Middle frontal gyrus (tissue), 1 donor: Measurements from ENCODE around the gene KCND2.
A peak's percentile ranks its signal among the peaks of the same experiment; 100 is the strongest.
"Not testable (repeated sequence)": the region's sequence is repeated elsewhere in the genome, so short reads cannot be mapped to it uniquely, and the experiment has no call there.

Experiments
- DNase-seq: peaks from one replicate; pipeline ENCODE4 v3.0.0-alpha.2; 2015; ENCODE audit warnings: low spot score; ENCODE audit errors: extremely low spot score

The KCND2 gene

DNA sequence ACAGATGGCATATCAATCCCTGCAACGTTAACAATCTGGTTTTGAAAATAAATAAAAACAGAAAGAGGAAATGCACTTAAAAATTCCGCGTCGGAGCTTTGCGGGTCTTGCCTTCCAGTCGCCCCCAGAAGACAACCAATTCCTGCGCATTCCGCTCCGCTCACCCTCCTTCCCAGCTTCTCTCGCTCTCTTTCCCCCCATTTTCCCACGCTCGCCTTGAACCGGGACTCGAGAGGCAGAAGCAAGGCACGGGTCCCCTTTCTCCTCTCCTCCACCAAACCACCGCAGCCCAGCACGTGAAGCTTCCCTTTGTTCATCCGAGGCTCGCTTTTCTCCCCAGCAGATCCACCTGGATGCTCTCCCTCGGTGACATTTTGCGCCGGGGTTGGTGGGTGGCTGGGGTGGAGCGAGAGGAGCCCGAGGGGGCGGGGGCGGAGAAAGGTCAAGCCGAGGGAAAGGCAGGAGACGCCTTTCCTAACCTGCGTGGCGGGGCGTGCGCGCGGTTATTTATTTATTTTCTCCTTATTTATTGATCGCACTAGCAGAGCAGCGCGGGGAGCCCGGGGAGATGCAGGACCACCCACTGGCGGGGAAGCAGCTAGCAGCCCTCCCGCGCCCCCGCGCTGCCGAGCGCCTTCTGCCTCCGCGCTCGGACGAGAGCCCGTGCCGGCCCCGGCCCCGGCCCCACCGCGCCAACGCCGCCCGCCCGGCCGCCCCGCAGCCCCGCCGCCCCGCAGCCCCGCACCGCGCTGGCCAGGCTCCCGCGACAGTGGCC, at the start of gene KCND2:
TSS of gene KCND2 (plus strand) at position 475 of the 775 bp plus-strand sequence.
- no peak for DNase-seq

DNA sequence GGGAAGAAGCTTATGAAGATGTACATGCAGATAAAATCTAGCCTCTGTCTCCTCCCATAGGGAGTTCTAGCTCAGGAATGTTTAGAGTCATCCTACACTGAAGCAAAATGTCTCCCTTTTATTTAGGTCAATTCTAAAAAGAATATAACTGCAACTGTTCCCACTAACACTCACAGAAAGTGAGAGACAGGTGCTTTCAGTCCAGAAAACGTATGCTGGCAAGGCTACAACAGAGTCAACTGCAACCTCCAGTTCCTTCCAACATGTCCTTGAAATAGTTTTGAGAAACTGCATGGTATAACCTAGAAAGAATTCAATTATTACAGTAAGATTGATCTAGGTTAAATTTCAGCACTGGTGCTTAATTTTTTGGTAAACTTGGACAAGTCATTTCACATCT, 46.8 kb upstream of the KCND2 start:
- no peak for DNase-seq

DNA sequence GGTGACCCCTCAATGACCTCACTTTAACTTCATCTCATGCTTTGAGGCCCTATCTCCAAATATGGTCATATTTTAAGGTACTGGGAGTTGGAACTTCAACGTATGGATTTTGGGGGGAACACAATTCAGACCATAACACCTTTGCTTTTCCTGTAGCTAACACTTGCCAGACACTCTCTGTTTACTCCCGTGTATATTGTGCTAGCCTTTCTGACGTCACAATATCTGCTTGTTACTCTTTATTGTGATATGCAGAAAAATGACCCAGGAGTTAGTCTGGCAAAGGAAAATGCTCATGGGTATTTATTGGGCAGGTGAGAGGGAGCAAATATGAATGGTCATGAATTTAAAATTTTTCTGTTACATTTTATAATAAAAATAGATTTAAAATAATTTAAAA, 45.7 kb upstream of the KCND2 start:
- DNase-seq = no peak

DNA sequence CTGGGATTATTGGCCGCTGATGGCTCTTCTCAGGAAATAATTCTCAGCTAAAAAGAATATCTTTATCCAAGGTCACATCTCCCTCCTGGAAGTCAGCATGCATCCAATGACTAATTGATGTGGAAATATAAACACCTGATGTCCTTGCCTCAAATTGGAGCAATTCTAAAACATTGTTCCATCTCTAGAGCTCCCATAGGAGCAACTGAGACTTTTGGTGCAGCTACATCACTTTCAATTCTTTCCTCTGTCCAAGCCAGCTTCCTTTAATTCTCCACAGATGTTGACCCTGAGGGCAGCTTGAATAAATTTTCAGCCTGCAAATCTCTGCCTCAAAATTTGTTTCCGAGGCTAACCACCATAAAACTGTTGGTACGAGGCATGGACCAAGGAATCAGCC, 43.9 kb upstream of the KCND2 start:
- no peak for DNase-seq

DNA sequence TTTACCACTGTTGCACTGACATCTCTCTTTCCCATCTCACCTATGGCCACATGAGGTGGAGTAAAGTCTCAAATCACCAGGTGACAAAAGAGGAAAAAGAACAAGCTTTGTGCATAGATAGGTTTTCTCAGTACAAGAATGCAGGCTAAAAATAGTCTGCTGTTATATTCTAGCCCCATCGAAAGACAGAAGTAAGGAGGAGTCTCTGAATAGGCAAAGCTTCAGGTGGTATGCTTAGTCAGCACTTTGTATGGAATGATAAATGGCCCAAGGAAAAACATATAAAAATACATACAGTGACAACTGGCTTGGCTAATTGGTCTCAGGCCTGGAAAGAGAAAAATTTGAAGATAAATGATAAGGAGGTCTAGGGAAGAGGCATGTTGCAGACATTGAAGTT, 39.6 kb upstream of the KCND2 start:
- DNase-seq = no peak

DNA sequence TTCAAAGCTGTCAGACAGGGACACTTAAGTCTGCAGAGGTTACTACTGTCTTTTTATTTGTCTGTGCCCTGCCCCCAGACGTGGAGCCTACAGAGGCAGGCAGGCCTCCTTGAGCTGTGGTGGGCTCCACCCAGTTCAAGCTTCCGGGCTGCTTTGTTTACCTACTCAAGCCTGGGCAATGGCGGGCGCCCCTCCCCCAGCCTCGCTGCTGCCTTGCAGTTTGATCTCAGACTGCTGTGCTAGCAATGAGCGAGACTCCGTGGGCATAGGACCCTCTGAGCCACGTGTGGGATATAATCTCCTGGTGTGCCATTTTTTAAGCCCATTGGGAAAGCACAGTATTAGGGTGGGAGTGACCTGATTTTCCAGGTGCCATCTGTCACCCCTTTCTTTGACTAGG, 32.6 kb upstream of the KCND2 start:
- not testable (repeated sequence) for DNase-seq

DNA sequence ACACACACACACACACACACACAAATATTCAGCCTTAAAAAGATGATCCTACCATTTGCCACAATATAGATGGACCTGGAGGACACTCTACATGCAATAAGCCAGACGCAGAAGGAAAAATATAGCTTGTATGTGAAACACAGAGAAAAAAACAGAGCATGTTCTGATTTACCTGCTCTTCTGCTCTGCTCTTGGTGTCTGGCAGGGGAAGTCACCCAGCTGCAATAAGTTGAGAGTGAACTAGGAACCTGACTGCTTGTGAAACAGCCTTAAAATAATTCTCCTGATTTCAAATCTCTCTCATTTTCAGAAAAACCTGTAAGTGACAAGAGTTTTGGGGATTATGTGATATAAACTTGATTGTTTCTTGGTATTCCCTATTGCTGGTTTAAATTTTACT, 31.0 kb upstream of the KCND2 start:
- DNase-seq = no peak

DNA sequence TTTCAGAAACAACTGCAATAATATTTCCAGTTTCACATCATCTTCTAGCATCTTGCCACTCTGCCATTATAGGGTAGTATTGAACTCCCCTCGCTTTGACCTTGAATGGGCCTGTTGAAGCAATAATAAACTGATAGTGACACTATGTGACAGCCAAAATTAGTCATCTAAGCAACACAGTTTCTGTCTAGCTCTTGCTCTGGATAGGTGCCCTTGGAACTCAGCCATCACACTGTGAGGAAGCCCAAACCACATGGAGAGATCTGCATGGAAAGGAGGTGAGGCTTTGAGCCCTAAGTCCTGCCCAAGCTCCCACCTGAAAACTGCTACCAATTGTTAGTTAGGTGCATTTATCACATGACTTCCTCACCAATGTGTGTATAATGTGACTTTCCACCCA, 18.1 kb upstream of the KCND2 start:
- DNase-seq = no peak

DNA sequence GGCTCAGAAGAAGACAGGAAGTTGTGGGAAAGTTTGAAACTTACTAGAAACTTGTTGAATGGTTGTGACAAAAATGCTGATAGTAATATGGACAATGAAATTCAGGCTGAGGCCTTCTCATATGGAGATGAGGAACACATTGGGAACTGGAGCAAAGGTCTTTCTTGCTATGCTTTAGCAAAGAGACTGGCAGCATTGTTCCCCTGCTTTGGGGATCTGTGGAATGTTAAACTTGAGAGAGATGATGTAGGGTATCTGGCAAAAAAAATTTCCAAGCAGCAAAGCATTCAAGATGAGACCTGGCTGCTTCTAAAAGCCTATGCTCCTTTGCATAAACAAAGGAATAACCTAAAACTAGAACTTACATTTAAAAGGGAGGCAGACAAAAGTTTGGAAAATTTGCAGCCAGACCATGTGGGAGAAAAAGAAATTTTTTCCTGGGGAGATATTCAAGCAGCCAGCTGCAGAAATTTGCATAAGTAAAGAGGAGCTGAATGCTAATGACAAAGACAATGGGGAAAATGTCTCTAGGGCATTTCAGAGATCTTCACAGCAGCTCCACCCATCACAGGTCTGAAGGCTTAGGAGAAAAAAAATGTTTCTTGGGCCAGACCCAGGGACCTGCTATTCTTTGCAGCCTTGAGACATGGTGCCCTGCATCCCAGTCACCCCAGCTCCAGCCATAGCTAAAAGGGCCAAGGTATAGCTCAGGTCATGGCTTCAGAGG, 16.5 kb upstream of the KCND2 start:
- no peak for DNase-seq

DNA sequence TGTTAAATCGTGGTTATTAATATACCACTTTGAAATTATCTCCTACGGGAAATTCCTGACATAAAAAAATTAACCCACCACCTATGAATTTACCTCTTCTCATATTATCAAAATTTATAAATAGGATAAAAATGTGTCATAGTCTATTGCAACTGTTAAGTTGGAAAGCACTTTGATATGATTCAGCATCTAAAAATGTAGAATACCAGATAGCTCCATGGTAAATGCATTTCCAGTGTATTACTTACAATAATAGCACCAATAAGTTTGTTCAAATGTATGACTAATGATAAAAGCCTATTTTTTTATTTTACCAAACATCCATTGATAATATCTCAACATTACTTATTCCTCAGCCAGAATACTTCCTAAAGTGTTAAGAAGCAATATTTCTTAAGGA, 13.6 kb upstream of the KCND2 start:
- DNase-seq = no peak

DNA sequence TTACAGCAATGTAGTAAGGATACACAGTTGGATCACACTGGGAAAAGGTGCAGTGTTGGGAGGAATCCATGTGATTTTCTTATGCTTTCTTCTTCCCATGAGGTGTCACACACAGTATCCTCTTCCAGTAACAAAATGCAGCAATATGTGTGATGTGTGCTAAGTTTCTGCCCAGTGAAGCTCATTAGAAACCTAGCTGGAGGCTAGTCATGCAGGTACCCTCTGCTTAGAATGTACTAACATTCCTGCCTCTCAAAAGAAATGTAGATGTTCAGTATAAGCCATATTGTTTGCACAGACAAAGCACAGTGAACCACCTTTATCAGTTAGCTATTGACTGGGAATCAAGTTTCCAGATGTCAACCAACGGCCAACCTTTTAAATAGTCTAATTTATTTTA, 12.9 kb upstream of the KCND2 start:
- no peak for DNase-seq

DNA sequence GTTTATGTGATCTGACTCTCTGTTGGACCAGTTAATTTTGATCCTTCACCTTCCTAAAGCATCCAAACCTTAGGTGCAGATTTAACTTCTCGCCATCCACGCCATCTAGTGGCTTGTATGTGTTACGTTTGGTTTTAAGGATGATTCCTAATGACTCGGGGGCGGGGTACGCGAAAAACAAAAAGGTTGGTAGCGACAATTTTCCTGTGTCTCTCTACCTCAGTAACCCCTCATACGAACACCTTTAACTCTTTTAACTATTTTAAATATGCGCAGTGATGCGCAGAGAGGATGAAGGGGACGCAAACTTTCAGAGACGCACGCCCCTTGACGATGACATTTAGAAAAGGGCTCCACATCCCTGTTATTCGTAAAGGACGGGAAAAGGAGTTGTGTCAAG, 714 bp upstream of the KCND2 start:
- DNase-seq = peak; percentile 24

DNA sequence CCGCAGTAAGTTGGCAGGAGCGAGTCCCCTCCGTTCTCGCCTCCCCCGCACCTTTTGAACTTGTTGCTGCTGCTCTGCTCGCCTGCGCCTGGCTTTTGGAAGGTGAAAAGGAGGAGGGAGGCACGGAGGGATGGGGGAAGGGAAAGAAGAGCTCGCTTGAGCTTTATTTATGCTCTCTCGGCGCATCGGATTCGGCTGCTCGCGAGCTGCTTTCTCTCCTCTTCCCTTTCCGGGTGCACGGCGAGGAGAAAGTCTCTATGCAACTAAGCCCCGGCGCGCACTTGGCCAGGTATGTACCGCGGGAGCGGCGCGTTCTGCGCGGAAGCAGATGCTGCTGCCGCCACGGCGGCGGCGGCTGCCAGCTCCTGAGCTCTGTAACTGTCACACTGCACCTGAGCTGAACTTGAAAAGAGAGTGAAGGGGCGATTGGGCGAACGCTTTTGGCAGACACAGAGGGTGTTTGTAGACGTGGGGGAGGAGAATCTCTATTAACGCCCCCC, 551 bp downstream of the KCND2 start:
- DNase-seq = no peak

DNA sequence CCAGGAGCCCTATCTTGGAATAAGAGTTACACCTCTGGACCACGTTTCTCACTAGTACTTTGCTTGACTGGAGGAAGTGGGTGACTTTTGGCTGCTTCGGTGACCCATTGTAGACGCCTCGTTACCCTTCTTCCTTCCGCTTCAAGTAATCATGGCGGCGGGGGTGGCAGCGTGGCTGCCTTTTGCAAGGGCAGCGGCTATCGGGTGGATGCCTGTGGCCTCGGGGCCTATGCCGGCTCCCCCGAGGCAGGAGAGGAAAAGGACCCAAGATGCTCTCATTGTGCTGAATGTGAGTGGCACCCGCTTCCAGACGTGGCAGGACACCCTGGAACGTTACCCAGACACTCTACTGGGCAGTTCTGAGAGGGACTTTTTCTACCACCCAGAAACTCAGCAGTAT, 1.5 kb downstream of the KCND2 start:
- no peak for DNase-seq

DNA sequence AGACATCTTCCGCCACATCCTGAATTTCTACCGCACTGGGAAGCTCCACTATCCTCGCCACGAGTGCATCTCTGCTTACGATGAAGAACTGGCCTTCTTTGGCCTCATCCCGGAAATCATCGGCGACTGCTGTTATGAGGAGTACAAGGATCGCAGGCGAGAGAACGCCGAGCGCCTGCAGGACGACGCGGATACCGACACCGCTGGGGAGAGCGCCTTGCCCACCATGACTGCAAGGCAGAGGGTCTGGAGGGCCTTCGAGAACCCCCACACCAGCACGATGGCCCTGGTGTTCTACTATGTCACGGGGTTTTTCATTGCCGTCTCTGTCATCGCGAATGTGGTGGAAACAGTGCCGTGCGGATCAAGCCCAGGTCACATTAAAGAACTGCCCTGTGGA, 1.9 kb downstream of the KCND2 start:
- DNase-seq = no peak

DNA sequence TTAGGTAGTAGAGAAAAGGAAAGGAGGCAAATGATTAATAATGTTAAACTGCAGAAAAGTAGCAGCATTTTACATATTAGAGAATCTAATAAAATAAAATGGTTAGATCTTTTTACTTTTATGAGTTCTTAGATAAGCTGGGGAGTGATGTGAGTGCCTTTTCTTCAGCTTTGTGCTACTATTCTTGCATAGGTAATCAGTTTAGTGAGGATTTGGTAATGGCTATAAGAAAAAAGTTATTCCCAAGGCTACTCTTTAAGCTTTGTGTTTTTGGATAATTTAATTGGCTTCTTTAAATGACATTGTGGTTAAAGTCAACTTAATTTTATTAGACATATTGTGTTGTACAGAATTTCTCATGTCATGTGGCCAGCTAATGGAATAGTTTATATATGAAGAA, 3.7 kb downstream of the KCND2 start:
- DNase-seq = no peak

DNA sequence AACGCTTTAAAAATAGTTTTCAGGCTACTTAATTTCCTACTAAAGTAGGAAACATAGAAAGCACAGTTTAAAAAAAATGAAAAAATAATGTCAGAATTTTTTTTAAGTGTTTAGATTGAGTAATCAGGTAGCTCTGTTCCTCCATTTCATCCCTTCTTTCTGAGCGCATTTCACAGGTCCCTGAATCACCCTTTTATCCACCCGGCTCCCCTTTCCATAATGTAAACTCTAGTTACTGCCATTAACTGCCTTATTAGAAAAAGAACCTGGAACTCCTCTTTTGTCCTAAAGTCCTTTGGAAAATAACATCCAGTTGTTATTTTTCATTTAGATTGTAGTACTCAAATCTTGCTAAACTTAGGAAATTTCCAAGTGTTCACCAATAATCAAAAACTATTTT, 5.8 kb downstream of the KCND2 start:
- DNase-seq = no peak

DNA sequence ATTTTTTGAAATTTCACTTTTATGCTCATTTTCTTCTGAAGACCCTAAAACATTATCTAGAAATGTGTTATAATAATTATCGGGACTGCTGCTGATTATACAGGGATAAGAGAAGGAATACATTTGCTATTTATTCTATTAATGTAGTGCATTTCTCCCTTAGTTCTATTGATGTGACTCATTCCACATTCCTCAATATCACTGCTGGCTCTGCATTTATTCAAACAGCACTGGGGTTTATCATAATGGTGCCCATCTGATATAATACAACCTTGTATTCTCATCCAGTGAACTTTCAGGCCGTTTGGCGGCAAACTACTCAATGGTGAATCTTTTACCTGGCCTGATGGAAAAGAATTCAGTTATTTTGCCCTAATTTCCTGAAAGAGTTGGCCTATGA, 7.8 kb downstream of the KCND2 start:
- DNase-seq = no peak

DNA sequence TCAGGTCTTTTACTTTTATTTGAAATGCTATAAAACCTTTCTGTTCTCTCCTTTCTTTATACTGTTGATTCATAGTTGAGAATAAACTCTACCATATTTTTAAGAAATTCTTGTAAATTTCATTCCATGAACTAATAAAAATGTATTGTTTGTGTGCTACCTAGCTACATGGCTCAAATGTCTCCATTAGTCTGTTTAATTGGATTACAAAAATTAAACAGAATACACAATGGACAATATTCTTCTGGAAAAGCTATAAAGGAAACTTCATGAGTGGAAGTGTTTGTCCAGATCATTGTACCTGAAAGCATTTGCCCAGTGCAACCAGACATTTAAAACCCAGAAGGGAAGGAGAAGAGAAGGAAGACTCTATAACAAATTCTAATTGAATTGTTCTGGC, 20.1 kb downstream of the KCND2 start:
- DNase-seq = no peak

DNA sequence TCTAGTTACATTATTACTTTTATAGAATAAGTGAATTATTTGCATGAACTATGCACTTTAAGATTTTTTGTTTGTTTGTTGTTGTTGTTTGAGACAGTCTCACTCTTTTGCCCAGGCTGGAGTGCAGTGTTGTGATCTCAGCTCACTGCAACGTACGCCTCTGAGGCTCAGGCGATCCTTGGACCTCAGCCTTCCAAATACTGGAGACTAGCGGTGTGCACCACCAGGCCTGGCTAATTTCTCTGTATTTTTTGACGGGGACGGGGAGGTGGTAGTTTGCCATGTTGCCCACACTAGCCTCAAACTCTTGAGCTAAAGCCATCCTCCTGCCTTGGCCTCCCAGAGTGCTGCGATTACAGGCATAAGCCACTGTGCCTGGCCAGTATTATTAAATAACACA, 29.2 kb downstream of the KCND2 start:
- no peak for DNase-seq

DNA sequence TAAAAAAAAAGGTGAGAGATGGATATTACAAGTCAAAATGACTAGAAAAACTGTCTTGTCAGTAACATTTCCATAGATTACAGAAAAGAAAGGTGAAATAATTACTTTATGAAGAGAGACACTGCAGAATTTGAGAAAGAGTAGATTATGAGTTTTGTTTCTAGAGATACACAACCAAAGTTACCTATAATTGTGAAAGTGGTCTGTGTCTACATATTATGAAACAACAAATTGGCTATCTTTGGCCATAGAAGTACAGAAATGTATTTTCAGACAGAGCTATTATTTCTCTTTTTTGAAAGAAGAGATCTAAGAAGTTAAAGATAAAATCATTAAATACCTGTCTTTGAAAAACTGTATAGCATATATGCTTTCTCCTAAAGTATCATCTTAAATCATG, 30.1 kb downstream of the KCND2 start:
- no peak for DNase-seq

DNA sequence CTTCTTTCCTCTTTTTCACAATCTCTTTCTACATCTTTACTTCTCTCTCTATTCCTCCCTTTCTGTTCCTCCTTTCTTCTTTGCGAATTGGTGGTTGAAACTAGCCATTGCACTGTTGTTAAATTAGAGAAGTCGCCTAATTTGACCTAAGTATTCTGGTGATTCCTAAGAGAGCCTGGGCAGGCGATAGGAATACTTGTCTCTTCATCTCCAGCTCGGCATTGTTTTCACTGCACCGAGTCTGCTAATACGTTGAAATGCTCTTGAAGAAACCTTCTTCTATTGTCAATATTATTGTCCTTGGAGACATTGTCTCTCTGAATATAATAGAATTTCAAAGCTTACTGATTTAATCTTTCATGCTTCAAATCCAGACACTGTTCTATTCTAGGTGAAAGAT, 31.7 kb downstream of the KCND2 start:
- DNase-seq = no peak

DNA sequence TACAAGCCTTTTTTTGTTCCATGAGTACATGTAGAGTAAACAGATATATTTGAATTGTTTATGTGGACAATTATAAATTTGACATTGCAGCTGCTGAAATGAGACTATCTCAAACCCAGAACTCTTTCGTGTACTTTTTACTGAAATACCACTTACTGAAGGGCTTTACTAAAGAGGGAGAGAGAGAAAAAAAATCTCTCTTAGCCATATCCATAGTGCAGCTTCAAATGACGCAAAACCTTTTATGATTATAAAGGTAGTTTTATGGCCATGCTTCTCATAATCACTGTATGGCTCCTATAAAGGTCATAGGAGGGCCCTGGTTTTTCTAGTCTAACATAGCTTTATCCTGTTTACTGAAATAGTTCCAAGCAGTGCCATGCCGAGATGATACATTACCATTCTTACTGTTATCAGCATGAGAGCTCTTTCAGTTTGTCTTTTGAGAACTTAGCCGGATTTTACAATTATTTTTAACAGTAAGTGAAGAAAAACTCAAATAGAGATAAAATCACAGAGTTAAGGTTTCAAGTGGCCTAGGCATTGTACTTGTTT, 35.1 kb downstream of the KCND2 start:
- no peak for DNase-seq
